ENCODE data around the gene SCG3.

Gene SCG3

DNA sequence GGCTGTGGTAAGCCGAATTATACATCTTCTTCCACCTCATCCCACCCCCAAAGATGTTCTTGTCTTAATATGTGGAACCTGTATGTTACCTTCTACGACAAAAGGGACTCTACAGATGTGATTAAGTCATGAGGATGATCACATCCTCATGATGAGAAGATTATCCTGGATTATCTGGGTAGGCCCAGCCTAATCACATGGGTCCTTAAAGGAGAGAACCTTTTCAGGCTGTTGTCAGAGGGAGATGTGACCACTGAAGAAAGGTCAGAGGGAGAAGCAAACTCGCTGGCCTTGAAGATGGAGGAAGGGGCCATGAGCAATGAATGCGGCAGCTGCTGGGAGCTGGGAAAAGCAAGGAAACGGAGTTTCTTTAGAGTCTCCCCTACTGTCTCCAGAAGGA lies 12.9 kb upstream of the SCG3 start:
- no peak for FAIRE-seq
- no peak for TF ChIP-seq POLR2A (IDR thresholded peaks at IDR 0.05; ENCODE audit: low read depth, low read length)
- no peak for DNase-seq (ENCODE audit: insufficient read length, low spot score)

DNA sequence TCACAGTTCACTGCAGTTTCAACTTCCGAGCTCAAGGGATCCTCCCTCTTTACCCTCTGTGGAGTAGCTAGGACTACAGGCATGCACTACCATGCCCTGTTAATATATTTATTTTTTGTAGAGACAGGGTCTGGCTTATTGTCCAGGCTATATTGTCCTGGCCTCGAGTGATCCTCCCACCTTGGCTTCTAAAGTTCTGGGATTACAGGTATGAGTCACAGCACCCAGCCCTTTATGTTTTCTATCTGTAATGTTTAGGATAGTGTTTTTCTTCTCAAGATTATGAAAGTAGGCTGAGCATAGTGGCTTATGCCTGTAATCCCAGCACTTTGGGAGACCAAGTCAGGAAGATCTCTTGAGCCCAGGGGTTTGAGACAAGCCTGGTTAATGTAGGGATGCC lies 11.9 kb upstream of the SCG3 start:
- no peak for TF ChIP-seq POLR2A (IDR thresholded peaks at IDR 0.05; ENCODE audit: low read depth, low read length)
- DNase-seq (ENCODE audit: insufficient read length, low spot score) (no peak), FAIRE-seq (no peak)

DNA sequence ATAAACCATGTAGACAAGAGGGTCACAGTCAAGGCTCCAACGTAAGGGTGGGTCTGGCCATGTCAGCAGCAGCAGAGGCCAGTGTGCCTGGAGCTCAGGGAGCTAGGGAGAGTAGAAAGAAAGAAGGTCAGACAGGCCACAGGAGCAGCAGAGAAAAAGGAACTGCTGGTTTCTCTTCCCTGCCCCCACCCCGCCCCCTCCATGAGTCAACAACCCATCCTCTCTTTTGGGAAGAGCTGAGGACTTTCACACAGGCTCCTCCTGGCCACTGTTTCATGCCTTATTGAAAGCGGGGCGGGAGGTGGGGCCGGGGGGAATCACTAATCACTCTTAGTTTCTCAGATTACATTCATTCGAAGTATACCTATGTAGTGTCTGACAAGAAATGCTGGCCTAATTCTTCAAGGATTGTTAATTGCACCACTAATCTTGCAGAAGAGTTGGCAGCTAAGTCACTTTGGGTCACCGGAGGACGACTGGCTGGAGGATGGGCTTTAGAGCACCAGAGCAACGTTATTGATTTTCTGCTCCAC lies 9.1 kb upstream of the SCG3 start:
- no peak for FAIRE-seq
- DNase-seq (ENCODE audit: insufficient read length, low spot score), result no peak

DNA sequence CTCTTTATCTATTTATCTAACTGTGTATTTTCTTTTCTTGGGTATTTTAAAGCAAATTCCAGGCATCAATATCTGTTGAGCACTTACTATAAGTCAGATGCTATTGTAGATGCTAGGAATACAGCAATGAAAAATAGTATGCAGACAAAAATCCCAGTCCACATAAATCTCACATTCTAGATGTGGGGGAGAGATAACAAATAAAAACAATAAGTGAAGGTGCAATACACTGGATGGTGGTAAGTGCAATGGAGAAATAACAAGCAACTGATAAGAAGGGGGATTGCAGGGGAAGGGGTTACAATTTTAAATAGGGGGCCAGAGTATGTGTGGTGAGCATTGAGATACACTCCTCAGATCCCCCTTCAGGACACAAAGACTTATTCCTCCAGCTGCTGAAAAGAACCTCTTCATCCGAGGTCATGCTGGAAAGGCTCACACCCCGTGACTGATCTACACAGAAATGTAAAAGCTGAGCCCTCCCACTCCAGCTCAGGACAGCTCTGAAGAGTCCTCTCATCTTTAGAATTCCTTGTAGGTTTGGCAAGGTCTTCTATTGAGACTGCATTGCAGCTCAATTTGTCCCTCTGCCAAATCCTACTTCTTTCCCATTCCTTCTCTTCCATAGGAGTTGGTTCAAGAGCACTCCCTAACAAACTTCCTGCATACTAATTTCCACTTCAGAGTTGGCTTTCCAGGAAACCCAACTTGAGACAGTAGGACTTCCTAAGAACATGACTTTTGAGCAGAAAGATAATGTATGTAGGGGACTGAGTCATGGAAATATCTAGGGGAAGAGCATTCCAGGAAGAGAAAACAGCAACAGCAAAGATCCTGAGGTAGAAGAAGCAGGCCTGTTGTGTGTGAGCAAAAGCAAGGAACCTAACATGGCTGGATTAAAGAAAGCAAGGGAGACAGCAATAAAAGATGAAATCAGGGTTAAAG lies 8.1 kb upstream of the SCG3 start:
- no peak for TF ChIP-seq POLR2A (IDR thresholded peaks at IDR 0.05; ENCODE audit: low read depth, low read length)
- FAIRE-seq (no peak), DNase-seq (ENCODE audit: insufficient read length, low spot score) (no peak)

More for the DNA sequence above, 9.1 kb upstream of the SCG3 start:
- no peak for TF ChIP-seq POLR2A (IDR thresholded peaks at IDR 0.05; ENCODE audit: low read depth, low read length)

GRCh38 chr15:51675234-51675633 lies 6.1 kb upstream of the SCG3 start:
- no peak for FAIRE-seq
- no peak for DNase-seq (ENCODE audit: insufficient read length, low spot score)

GRCh38 chr15:51677021-51677420 lies 4.3 kb upstream of the SCG3 start:
- DNase-seq (ENCODE audit: insufficient read length, low spot score) (no peak), FAIRE-seq (no peak)
- TF ChIP-seq POLR2A (IDR thresholded peaks at IDR 0.05; ENCODE audit: low read depth, low read length), result no peak

More at GRCh38 chr15:51675234-51675633, 6.1 kb upstream of the SCG3 start:
- TF ChIP-seq POLR2A (IDR thresholded peaks at IDR 0.05; ENCODE audit: low read depth, low read length), result no peak

DNA sequence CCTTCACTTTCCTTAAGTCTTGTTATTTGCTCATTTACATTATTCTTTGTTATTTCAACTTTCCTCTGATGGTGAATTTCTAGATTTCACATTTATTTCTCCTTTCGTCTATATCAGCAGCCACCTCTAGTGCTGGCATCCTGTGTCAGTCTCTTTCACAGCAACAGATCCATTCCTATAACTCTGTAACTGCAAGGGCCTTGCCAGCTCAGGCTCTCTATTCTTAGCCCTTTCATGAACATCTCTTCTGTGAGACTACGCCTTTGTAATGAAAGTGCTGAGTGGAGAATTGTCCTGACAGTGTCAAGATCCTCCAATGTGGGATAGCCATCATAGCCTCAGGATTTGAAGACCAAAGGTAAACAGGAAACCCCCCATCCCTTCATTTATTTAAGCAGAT lies 3.9 kb upstream of the SCG3 start:
- no peak for TF ChIP-seq POLR2A (IDR thresholded peaks at IDR 0.05; ENCODE audit: low read depth, low read length)
- no peak for FAIRE-seq
- DNase-seq (ENCODE audit: insufficient read length, low spot score), result no peak

DNA sequence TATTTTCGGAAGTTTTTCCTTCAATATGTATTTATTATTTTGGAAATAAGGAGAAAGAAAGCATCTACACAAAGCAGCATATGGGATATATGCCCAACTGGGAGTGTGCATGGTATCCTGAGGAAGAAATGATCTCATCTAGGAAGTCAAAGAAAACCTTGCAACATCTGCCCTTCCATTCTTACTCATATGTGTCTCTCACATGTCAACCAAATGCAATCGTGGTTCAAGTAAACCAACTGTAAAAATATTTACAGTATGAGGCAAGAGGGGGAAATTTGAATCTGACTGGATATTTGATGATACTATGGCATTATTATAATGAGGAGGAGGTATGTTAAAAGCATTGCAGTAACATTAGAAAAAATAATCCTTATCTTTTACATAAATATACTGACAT lies 3.2 kb upstream of the SCG3 start:
- DNase-seq (ENCODE audit: insufficient read length, low spot score), result no peak

GRCh38 chr15:51680321-51680720 lies 982 bp upstream of the SCG3 start:
- no peak for TF ChIP-seq POLR2A (IDR thresholded peaks at IDR 0.05; ENCODE audit: low read depth, low read length)
- DNase-seq (ENCODE audit: insufficient read length, low spot score), result no peak

More for the DNA sequence above, 3.2 kb upstream of the SCG3 start:
- FAIRE-seq, result no peak
- TF ChIP-seq POLR2A (IDR thresholded peaks at IDR 0.05; ENCODE audit: low read depth, low read length), result no peak

GRCh38 chr15:51687565-51687964 lies 6.3 kb downstream of the SCG3 start:
- no peak for TF ChIP-seq POLR2A (IDR thresholded peaks at IDR 0.05; ENCODE audit: low read depth, low read length)
- FAIRE-seq, result no peak
- DNase-seq (ENCODE audit: insufficient read length, low spot score), result no peak

More at GRCh38 chr15:51680321-51680720, 982 bp upstream of the SCG3 start:
- FAIRE-seq, result no peak

DNA sequence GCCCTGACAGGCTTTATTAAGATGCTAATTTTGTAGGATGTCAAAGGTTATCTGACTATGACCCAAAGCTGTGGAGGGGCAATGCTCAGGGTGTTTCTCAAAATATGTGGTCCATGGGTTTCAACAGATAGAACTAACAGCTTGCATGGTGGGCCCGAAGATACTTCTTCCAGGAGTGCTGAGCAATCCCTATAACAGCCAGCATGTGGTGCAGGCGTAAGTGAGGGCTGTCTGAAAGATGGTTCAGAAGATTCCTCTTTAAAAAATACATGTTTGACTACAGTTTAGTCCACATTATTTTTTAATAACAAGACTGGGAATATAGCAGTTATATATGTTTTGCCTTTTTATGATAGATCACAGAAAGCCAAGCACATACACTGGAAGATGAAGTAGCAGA lies 7.6 kb downstream of the SCG3 start:
- no peak for TF ChIP-seq POLR2A (IDR thresholded peaks at IDR 0.05; ENCODE audit: low read depth, low read length)
- no peak for FAIRE-seq
- no peak for DNase-seq (ENCODE audit: insufficient read length, low spot score)

GRCh38 chr15:51692154-51692553 lies 10.9 kb downstream of the SCG3 start:
- no peak for DNase-seq (ENCODE audit: insufficient read length, low spot score)
- FAIRE-seq, result no peak
- no peak for TF ChIP-seq POLR2A (IDR thresholded peaks at IDR 0.05; ENCODE audit: low read depth, low read length)

- DNase-seq (ENCODE audit: insufficient read length, low spot score) (no peak), FAIRE-seq (no peak)
- TF ChIP-seq POLR2A (IDR thresholded peaks at IDR 0.05; ENCODE audit: low read depth, low read length), result no peak
These were observed 15.3 kb downstream of the SCG3 start for GRCh38 chr15:51696566-51696965.

DNA sequence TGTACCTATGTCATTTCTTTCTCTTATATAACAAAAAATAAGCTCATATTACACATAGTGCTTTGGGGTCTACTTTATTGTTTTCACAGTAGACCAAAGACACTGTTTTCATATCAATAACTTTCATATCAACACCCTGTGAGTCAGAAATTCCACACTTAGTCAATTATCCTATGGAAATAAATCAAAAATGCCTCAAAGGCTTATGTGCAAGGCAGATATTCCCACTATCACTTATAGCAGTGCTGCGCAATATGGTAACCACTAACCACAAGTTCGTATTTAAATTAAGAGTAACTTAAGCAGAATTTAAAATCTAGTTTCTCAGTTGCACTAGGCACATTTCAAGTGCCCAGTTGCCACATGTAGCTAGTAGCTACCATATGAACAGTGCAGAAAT lies 15.9 kb downstream of the SCG3 start:
- TF ChIP-seq POLR2A (IDR thresholded peaks at IDR 0.05; ENCODE audit: low read depth, low read length), result no peak
- FAIRE-seq (no peak), DNase-seq (ENCODE audit: insufficient read length, low spot score) (no peak)

GRCh38 chr15:51699373-51699772 lies 18.1 kb downstream of the SCG3 start:
- no peak for TF ChIP-seq POLR2A (IDR thresholded peaks at IDR 0.05; ENCODE audit: low read depth, low read length)
- DNase-seq (ENCODE audit: insufficient read length, low spot score) (no peak), FAIRE-seq (no peak)
